Kidney epithelial cell (primary cell): ENCODE results near the gene ZNF263. TPM values are rescaled to one million over a fixed set of nuclear protein-coding genes. Genes with fewer than 3 reads are reported as not detected.
A peak's percentile ranks its signal among the peaks of the same experiment; 100 is the strongest.

Experiments used
- DNase-seq: peaks from one replicate; pipeline ENCODE4 v3.0.0-alpha.2; 2010; ENCODE audit warnings: low read depth
- H3K27me3 ChIP-seq: 2 replicates; pipeline ENCODE4 v1.6.0; 2011; ENCODE audit warnings: low read length; ENCODE audit not compliant: control insufficient read depth, insufficient read depth
- H3K36me3 ChIP-seq: 2 replicates; pipeline ENCODE4 v1.5.1; 2011; ENCODE audit warnings: low read length; ENCODE audit not compliant: control insufficient read depth, insufficient read depth
- H3K4me3 ChIP-seq: 2 replicates; pipeline ENCODE4 v1.5.1; 2011; ENCODE audit warnings: low read depth, mild to moderate bottlenecking, control low read depth, low read length
- total RNA-seq: library from RNA; depleted of rRNA; stranded (reverse); fragments of >200 nt; gene quantifications from 2 replicates; pipeline ENCODE4 v1.2.3, GENCODE V29; 2015
- TF ChIP-seq, protein P1 (sequence below): IDR thresholded peaks from 2 replicates; pipeline ENCODE4 v1.5.1; 2011; ENCODE audit warnings: mild to moderate bottlenecking, moderate library complexity, low read length, control low read depth, inconsistent platforms; ENCODE audit not compliant: insufficient read depth, poor library complexity, severe bottlenecking

Gene ZNF263
- total RNA-seq, 1 donor from 2014 or later = 44.5 TPM

- Histone ChIP-seq H3K36me3 (no peaks in the 10 kb centered on the region), H3K27me3 (no peaks in the 10 kb centered on the region), H3K4me3 (no peak overlapping the region)
- TF ChIP-seq, protein P1, sequence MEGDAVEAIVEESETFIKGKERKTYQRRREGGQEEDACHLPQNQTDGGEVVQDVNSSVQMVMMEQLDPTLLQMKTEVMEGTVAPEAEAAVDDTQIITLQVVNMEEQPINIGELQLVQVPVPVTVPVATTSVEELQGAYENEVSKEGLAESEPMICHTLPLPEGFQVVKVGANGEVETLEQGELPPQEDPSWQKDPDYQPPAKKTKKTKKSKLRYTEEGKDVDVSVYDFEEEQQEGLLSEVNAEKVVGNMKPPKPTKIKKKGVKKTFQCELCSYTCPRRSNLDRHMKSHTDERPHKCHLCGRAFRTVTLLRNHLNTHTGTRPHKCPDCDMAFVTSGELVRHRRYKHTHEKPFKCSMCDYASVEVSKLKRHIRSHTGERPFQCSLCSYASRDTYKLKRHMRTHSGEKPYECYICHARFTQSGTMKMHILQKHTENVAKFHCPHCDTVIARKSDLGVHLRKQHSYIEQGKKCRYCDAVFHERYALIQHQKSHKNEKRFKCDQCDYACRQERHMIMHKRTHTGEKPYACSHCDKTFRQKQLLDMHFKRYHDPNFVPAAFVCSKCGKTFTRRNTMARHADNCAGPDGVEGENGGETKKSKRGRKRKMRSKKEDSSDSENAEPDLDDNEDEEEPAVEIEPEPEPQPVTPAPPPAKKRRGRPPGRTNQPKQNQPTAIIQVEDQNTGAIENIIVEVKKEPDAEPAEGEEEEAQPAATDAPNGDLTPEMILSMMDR = no peak
- no peak for DNase-seq
These were observed 8.8 kb upstream of the ZNF263 start for GRCh38 chr16:3274490-3274889.

DNA sequence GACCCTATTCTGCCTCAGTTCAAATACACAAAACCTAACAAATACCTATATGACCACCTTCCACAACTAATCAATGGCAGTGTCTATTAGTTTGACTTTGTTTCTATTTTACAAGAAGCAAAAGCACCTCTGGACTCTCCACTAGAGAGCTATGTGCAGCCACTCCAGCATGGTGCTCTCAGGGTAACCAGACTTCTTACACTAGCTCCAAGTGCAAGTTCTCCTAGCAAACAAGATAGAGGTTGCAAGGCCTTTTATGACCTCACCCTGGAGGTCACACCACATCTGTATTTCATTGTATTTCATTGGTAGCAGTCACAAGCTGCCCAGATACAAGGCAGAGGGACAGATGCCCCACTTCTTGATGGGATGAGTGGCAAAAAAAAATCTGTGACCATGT lies 8.3 kb upstream of the ZNF263 start:
- DNase-seq = no peak
- Histone ChIP-seq H3K27me3 (no peaks in the 10 kb centered on the region), H3K4me3 (no peak overlapping the region), H3K36me3 (no peaks in the 10 kb centered on the region)
- TF ChIP-seq, protein P1 = no peak

DNA sequence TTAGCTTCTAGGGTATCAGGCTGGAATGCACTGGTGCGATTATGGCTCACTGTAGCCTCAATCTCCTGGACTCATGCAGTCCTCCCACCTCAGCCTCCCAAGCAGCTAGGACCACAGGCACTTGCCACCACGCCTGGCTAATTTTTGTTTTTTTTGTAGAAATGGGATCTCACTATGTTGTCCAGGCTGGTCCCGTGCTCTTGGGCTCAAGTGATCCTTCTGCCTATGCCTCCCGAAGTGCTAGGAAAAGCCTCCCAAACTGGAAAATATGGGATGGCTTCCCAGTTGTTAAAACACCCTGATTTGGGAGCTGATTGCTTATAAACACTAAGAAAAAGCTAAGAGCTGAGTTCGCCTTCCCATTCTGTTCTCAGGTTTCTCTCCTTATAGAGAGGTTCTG lies 6.6 kb upstream of the ZNF263 start:
- Histone ChIP-seq H3K27me3 (no peaks in the 10 kb centered on the region), H3K4me3 (no peak overlapping the region), H3K36me3 (no peaks in the 10 kb centered on the region)
- DNase-seq = no peak
- TF ChIP-seq, protein P1 = no peak

DNA sequence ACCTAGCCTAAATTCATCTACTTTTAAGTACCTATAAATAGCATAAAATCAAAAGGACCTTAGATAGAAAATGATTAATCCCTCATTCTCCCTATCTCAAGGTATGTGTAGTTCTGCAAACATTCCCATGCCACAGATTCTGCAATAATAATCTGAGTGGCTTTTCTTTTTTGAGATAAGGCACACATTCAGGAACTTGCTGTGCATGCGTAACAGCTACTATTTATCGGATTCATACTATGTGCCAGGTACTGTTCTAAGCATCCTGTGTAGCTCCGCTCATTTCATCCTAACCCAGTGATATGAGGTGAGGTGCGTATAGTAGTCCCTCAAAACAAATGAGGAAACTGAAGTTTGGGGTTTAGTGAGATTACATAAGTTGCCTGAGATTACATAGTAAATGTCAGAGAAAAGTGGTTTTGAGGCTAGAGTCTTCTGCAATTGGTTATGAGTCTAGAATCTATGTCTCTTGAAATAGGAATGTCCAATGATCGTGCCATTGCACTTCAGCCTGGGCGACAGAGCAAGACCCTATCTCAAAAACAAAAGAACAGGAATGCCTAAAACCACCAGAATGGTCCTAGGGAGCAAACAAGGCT lies 2.0 kb upstream of the ZNF263 start:
- Histone ChIP-seq H3K27me3 (no peaks in the 10 kb centered on the region), H3K4me3 (no peak overlapping the region), H3K36me3 (peaks cover 1% of the 10 kb centered on the region)
- DNase-seq = no peak
- TF ChIP-seq, protein P1 = no peak

- Histone ChIP-seq H3K27me3 (no peaks in the 10 kb centered on the region), H3K4me3 (peak overlapping the region; percentile 91), H3K36me3 (peaks cover 1% of the 10 kb centered on the region)
- DNase-seq = no peak
- TF ChIP-seq, protein P1 = no peak
These were observed 1.1 kb upstream of the ZNF263 start for GRCh38 chr16:3282103-3282729.
